GM20000 (cell line): Measurements from ENCODE around the gene PTPRK.
"Not testable (repeated sequence)": the region's sequence is repeated elsewhere in the genome, so short reads cannot be mapped to it uniquely, and the experiment has no call there.

Experiments used
- DNase-seq: peaks from one replicate; pipeline ENCODE4 v3.0.0; 2012; ENCODE audit warnings: low spot score
- TF ChIP-seq, protein P1 (sequence below): IDR thresholded peaks from 2 replicates; pipeline ENCODE4 v1.5.1; 2012; ENCODE audit warnings: mild to moderate bottlenecking, control low read depth; ENCODE audit errors: extremely low read depth, missing control alignments

The PTPRK gene

DNA sequence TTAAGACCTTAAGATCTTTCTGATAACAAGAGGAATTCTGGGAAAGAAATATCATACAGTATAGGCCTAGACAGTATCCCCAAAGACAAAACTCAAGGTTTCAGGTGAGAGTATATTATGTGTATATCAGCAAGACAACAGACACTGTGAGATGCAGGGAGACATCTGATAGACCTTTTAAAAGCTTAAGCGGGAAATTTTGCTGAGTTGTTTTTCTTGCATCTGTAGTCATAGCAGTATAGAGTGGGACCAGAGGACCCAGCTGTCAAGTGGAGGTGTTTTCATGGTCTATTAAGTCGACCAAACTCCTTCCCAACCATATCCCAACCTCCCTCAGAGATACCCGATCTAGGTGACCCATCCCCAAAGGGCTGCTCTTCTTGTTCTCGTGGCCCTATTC is 521.4 kb downstream of the PTPRK start:
- TF ChIP-seq, protein P1, sequence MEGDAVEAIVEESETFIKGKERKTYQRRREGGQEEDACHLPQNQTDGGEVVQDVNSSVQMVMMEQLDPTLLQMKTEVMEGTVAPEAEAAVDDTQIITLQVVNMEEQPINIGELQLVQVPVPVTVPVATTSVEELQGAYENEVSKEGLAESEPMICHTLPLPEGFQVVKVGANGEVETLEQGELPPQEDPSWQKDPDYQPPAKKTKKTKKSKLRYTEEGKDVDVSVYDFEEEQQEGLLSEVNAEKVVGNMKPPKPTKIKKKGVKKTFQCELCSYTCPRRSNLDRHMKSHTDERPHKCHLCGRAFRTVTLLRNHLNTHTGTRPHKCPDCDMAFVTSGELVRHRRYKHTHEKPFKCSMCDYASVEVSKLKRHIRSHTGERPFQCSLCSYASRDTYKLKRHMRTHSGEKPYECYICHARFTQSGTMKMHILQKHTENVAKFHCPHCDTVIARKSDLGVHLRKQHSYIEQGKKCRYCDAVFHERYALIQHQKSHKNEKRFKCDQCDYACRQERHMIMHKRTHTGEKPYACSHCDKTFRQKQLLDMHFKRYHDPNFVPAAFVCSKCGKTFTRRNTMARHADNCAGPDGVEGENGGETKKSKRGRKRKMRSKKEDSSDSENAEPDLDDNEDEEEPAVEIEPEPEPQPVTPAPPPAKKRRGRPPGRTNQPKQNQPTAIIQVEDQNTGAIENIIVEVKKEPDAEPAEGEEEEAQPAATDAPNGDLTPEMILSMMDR = no peak
- no peak for DNase-seq

DNA sequence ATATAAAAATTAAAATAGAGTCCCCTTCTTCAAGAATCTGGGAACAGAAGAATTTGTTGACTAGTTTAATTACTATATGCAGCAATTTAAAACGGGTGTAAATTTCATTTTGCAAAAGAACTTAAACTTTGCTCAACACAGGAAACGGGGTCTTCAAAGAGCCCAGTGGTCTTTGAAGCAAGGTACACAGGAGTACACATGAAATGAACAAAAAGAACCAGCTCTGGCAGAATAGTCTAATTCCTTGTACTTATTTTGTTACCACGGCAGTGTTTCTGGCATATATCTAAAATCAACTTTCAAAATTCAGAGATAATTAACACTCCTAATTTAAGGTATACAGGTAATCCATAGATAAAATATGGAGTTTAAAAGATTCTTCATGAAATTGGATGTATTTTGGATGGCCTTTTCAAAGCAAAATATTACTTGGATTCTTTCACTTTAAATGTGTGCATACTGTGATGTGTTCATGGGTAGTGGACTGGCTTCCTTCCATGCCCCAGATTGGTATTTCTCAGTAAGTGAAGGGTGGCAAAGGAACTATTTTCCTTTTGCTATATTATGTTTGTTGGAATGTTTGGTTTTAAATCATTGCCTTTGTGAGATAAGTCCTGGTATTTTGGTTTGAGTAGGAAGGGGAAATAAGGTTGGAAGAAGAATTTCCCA is 522.8 kb downstream of the PTPRK start:
- DNase-seq = no peak
- TF ChIP-seq, protein P1 = no peak

DNA sequence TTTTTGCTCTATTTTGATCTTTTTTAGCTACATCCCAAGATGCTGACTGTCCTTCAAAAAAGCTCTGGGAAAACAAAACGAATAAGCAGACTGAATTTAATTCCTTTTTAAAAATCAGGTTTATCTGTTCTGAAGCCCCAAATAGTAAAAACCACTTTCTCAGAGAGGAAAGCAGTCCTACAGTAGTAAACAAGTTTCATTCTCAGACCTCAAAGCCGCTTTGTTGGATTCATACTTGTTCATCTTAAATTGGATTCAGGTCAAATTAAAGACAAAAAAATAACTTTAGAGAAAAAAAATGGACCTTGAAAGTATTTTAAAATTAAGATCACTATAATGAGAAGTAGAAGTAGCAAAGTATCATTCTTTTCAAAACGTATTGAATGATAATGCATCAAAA is 523.5 kb downstream of the PTPRK start:
- DNase-seq = no peak
- TF ChIP-seq, protein P1 = no peak

DNA sequence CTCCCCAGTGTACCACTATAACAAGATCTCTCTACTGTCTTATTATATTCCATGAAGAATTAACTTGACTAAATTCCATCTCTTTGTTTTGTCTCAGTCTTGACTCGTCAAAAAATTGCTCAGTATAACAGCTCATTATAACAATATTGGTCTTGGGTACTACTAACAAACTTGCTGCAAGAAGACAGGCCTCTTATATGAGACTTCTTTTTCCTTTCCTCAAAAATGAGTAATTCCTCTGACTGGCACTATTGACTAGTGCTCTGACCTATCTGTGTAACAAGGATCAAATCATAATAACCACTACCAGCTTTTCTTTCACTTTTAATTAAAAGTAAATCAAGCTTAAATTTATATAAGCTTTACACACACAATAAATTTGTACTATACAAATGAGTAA is 528.3 kb downstream of the PTPRK start:
- DNase-seq = no peak
- TF ChIP-seq, protein P1 = no peak

DNA sequence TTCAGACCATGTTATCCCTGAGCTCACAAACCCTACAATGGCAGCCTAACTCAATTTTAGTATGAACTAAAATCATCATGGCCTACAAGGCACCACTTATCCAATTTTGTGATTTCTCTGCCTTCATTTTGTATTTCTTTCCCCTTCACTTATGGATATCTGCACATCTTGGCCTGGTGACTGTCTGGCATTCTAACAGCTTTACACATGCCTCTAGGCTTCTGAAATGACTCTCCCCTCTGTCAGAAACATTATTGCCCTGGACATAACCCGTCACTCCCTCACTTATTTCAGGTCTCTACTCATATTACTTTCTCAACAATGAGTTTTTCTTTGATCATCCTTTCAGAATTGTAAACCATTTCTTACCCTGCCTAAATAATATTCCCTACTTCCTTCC is 530.3 kb downstream of the PTPRK start:
- no peak for DNase-seq
- TF ChIP-seq, protein P1 = no peak

DNA sequence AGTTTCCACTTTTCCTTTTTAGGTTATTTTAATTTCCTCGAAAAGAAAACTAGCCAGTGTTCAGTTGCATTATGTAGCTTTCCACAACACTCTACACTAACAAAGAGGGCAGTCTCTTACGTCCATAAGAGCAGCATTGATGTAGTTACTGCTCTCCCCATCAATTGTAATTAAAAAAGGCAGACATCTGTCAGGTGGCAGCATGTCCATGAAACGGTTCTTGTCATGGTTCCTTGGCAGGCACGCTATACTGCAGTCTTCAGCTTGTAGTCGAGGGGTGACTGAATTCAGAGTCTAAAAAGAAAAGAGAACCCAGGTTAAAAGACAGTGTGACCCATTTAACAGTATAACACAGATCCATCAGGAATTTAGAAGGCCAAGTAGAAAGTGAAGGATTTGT is 539.4 kb downstream of the PTPRK start:
- TF ChIP-seq, protein P1 = no peak
- DNase-seq = no peak

DNA sequence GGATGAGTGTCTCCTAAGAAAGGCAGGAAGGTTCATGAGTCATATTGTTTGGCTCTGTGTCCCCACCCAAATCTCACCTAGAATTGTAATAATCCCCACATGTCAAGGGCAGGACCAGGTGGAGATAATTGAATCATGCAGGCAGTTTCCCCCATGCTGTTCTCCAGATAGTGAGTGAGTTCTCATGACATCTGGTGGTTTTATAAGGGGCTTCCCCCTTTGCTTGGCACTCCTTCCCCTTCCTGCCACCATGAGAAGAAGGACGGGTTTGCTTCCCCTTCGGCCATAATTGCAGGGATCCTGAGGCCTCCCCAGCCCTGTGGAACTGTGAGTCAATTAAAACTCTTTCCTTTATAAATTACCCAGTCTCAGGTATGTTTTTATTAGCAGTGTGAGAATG is 542.2 kb downstream of the PTPRK start:
- not testable (repeated sequence) for DNase-seq

DNA sequence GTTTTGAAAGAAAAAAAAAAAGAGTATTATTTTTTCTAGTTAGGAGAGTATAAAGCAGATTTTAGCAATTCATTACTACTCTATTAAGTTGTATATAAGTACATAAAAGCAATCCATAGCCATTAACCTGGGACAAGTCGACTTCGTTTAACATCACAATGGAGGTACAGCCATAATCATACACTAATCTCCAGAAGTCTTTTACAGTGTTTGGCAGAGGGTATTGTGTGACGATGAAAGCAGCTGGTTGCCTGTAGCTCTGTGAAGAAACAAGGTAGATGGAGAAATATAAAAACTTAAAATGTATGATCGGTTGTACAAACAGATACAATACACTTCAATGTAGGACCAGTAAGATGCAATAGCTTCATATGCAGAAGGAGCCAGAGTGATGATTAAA is 543.6 kb downstream of the PTPRK start:
- TF ChIP-seq, protein P1 = no peak
- DNase-seq = no peak
